ENCODE data around the gene SCCPDH. TPM values are rescaled to one million over a fixed set of nuclear protein-coding genes. Genes with fewer than 3 reads are reported as not detected.

The SCCPDH gene
- total and polyA plus RNA-seq, 2 donors (not counting 1 experiment from before 2014, with no cell fraction given), result 47.8 to 58.0 TPM

DNA sequence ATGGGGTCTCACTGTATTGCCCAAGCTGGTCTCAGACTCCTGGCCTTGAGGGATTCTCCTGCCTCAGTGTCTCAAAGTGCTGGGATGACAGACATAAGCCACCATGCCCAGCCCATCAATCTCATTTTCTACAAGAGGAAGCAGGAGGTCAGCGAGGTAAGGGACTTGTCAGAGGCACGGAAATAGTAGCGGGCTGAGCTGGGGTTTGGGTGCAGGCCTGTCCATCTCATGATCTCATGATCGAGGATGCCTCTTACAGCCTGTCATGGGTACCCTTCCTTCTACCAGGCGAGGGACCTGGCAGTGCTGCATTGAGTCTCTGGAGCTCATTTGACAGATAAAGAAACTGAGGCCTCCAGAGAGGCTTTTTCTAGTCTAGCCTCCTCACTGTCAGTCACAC, 28.5 kb upstream of the SCCPDH start:
- Histone ChIP-seq H3K4me1 (ENCODE audit: control insufficient read depth, extremely low read depth, insufficient read depth, low read length) (peaks cover 4% of the 10 kb centered on the region), H3K4me2 (ENCODE audit: extremely low read depth, insufficient read depth, low read length) (no peak overlapping the region), H3K36me3 (ENCODE audit: control insufficient read depth, insufficient read depth, low read length) (no peaks in the 10 kb centered on the region), H2AFZ (ENCODE audit: low read length) (no peak overlapping the region), H3K79me2 (ENCODE audit: control insufficient read depth, insufficient read depth, low read length) (no peaks in the 10 kb centered on the region), H3K27ac (ENCODE audit: insufficient read depth, low read length) (no peak overlapping the region), H3K4me3 (replicated peaks in 1 of 4; ENCODE audit: control extremely low read depth in 1 of 4, insufficient read depth in 1 of 4, low read depth in 3 of 4, low read length in 4 of 4) (no peak overlapping the region), H4K20me1 (ENCODE audit: control insufficient read depth, extremely low read depth, insufficient read depth, low read length) (no peaks in the 10 kb centered on the region), H3K27me3 (ENCODE audit: control insufficient read depth, insufficient read depth, low read length) (no peaks in the 10 kb centered on the region), H3K9me3 (ENCODE audit: control insufficient read depth, insufficient read depth, low read depth, low read length) (no peaks in the 10 kb centered on the region), H3K9ac (ENCODE audit: insufficient read depth, low read length) (no peak overlapping the region)
- TF ChIP-seq EZH2 (IDR thresholded peaks at IDR 0.05; ENCODE audit: low read length, missing control alignments), result no peak
- TF ChIP-seq, protein P1, sequence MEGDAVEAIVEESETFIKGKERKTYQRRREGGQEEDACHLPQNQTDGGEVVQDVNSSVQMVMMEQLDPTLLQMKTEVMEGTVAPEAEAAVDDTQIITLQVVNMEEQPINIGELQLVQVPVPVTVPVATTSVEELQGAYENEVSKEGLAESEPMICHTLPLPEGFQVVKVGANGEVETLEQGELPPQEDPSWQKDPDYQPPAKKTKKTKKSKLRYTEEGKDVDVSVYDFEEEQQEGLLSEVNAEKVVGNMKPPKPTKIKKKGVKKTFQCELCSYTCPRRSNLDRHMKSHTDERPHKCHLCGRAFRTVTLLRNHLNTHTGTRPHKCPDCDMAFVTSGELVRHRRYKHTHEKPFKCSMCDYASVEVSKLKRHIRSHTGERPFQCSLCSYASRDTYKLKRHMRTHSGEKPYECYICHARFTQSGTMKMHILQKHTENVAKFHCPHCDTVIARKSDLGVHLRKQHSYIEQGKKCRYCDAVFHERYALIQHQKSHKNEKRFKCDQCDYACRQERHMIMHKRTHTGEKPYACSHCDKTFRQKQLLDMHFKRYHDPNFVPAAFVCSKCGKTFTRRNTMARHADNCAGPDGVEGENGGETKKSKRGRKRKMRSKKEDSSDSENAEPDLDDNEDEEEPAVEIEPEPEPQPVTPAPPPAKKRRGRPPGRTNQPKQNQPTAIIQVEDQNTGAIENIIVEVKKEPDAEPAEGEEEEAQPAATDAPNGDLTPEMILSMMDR (conservative IDR thresholded peaks at IDR 0.05 in 1 of 2, IDR thresholded peaks at IDR 0.05 in 1 of 2; ENCODE audit: low read depth in 1 of 2, low read length in 2 of 2), result no peak
- DNase-seq (ENCODE audit: low read depth in 2 of 2), result no peak

DNA sequence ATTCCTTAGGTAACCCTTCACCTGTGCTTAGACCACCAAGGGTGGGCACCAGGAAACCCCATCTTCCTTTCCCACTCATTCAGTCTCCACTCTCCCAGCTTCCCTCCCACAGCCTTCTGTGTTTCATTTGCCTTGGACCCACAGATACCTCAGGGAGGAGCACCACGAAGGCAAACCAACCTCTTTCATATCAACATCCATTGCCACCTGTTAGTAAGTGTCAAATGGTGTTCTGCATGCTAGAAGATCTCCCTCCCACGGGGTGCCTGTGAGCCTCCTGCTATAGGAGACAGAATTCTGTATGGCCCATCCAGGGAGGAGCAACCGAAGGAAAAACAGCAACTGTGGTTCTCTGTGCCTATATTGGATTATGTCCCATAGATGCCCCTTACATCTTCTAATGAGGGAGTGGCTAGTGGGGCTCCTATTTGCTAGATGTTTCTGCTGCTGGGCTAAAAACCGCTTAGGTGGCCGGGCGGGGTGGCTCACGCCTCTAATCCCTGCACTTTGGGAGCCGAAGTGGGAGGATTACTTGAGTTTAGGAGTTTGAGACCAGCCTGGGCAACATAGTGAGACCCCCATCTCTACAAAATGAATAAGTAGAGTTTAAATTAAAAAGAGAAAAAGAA, 25.6 kb upstream of the SCCPDH start:
- Histone ChIP-seq H3K4me1 (ENCODE audit: control insufficient read depth, extremely low read depth, insufficient read depth, low read length) (peaks cover 4% of the 10 kb centered on the region), H3K9ac (ENCODE audit: insufficient read depth, low read length) (peak overlapping the region; percentile 27), H3K4me3 (replicated peaks in 1 of 4; ENCODE audit: control extremely low read depth in 1 of 4, insufficient read depth in 1 of 4, low read depth in 3 of 4, low read length in 4 of 4) (peak overlapping the region in 2 of 4 experiments; percentile 33 to 35), H3K27me3 (ENCODE audit: control insufficient read depth, insufficient read depth, low read length) (no peaks in the 10 kb centered on the region), H3K27ac (ENCODE audit: insufficient read depth, low read length) (peak overlapping the region; percentile 82), H3K36me3 (ENCODE audit: control insufficient read depth, insufficient read depth, low read length) (no peaks in the 10 kb centered on the region), H3K9me3 (ENCODE audit: control insufficient read depth, insufficient read depth, low read depth, low read length) (no peaks in the 10 kb centered on the region), H3K4me2 (ENCODE audit: extremely low read depth, insufficient read depth, low read length) (peak overlapping the region; percentile 55), H2AFZ (ENCODE audit: low read length) (peak overlapping the region; percentile 49), H3K79me2 (ENCODE audit: control insufficient read depth, insufficient read depth, low read length) (no peaks in the 10 kb centered on the region), H4K20me1 (ENCODE audit: control insufficient read depth, extremely low read depth, insufficient read depth, low read length) (no peaks in the 10 kb centered on the region)
- TF ChIP-seq EZH2 (IDR thresholded peaks at IDR 0.05; ENCODE audit: low read length, missing control alignments), result no peak
- TF ChIP-seq, protein P1 (conservative IDR thresholded peaks at IDR 0.05 in 1 of 2, IDR thresholded peaks at IDR 0.05 in 1 of 2; ENCODE audit: low read depth in 1 of 2, low read length in 2 of 2), result no peak
- DNase-seq (ENCODE audit: low read depth in 2 of 2), result no peak

DNA sequence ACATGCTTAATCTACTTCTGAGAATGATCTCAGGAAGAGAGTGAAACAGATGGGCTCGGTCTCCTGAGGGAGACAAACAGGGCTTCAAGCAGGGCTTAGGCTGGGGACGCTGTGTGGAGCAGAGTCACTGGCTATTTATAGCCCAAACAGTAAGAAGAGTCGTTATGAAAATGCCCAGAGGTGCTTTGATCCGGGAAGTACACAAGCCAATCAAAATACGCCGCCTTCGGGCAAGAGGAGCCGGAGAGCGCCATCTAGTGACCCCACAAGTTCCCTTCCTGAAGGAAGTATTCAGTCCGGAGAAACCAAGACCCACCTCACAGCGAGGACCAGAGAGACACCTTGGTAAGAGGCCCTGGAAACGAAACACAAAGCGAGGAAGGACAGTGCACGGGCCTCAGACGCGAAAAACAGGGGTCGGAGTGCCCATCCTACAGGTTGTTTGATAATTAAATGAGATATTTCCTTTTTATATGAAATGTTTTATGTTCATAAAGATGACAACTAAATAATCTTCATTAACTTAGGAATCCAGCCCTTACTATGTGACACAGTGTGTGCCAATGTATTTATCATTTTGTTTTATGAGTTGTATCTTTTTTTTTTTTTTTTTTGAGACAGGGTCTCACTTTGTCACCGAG, 25.0 kb upstream of the SCCPDH start:
- Histone ChIP-seq H3K27ac (ENCODE audit: insufficient read depth, low read length) (peak overlapping the region; percentile 82), H3K36me3 (ENCODE audit: control insufficient read depth, insufficient read depth, low read length) (no peaks in the 10 kb centered on the region), H3K27me3 (ENCODE audit: control insufficient read depth, insufficient read depth, low read length) (no peaks in the 10 kb centered on the region), H4K20me1 (ENCODE audit: control insufficient read depth, extremely low read depth, insufficient read depth, low read length) (no peaks in the 10 kb centered on the region), H3K9me3 (ENCODE audit: control insufficient read depth, insufficient read depth, low read depth, low read length) (no peaks in the 10 kb centered on the region), H3K4me3 (replicated peaks in 1 of 4; ENCODE audit: control extremely low read depth in 1 of 4, insufficient read depth in 1 of 4, low read depth in 3 of 4, low read length in 4 of 4) (peak overlapping the region in 2 of 4 experiments; percentile 33 to 35), H2AFZ (ENCODE audit: low read length) (peak overlapping the region; percentile 73), H3K4me1 (ENCODE audit: control insufficient read depth, extremely low read depth, insufficient read depth, low read length) (peaks cover 4% of the 10 kb centered on the region), H3K9ac (ENCODE audit: insufficient read depth, low read length) (peak overlapping the region; percentile 27), H3K4me2 (ENCODE audit: extremely low read depth, insufficient read depth, low read length) (peak overlapping the region; percentile 59), H3K79me2 (ENCODE audit: control insufficient read depth, insufficient read depth, low read length) (no peaks in the 10 kb centered on the region)
- no peak for TF ChIP-seq EZH2 (IDR thresholded peaks at IDR 0.05; ENCODE audit: low read length, missing control alignments)
- TF ChIP-seq, protein P1 (conservative IDR thresholded peaks at IDR 0.05 in 1 of 2, IDR thresholded peaks at IDR 0.05 in 1 of 2; ENCODE audit: low read depth in 1 of 2, low read length in 2 of 2), result peak; percentile 89 to 91
- DNase-seq (ENCODE audit: low read depth in 2 of 2), result peak; percentile 94

Measured in fibroblast of lung (primary cell).